Measurements from ENCODE around the gene ITPR1.

DNA sequence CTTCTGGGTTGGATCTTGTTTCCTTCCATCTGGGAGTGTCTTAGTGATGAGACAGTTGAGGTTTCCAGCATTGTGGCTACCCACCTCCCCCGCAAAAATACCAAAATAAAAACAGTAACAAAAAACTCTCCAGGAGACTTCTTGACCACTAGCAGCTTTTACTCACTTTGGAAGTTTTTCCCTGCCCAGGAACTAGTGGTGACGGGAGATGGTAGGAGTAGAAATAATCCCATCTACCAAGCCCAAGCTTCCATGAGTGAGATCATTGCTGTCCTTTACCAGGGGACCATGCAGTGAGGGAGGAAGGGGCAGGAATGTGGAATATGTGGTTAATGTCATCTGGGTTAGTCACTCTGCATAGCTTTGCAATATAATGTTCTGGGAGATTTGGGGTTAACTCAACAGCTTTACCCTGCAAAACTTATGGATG, 187.7 kb downstream of the ITPR1 start:
- TF ChIP-seq, protein P1, sequence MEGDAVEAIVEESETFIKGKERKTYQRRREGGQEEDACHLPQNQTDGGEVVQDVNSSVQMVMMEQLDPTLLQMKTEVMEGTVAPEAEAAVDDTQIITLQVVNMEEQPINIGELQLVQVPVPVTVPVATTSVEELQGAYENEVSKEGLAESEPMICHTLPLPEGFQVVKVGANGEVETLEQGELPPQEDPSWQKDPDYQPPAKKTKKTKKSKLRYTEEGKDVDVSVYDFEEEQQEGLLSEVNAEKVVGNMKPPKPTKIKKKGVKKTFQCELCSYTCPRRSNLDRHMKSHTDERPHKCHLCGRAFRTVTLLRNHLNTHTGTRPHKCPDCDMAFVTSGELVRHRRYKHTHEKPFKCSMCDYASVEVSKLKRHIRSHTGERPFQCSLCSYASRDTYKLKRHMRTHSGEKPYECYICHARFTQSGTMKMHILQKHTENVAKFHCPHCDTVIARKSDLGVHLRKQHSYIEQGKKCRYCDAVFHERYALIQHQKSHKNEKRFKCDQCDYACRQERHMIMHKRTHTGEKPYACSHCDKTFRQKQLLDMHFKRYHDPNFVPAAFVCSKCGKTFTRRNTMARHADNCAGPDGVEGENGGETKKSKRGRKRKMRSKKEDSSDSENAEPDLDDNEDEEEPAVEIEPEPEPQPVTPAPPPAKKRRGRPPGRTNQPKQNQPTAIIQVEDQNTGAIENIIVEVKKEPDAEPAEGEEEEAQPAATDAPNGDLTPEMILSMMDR (conservative IDR thresholded peaks at IDR 0.05; ENCODE audit: low read depth in 2 of 2): no peak
- TF ChIP-seq EZH2phosphoT487 (IDR thresholded peaks at IDR 0.05; ENCODE audit: unreplicated experiment) (no peak), STAT1 (IDR thresholded peaks at IDR 0.05; ENCODE audit: unreplicated experiment) (no peak), NANOG (IDR thresholded peaks at IDR 0.05; ENCODE audit: borderline replicate concordance) (no peak), CREB1 (CRISPR knock-in tag; IDR thresholded peaks at IDR 0.05; ENCODE audit: low read depth) (no peak), POLR2AphosphoS5 (IDR thresholded peaks at IDR 0.05; ENCODE audit: low read depth) (no peak), EZH2 (IDR thresholded peaks at IDR 0.05; ENCODE audit: low read depth, unreplicated experiment) (no peak), JUNB (IDR thresholded peaks at IDR 0.05; ENCODE audit: unreplicated experiment) (no peak), ZNF331 (CRISPR knock-in tag; IDR thresholded peaks at IDR 0.05; ENCODE audit: low read depth) (no peak), ZNF114 (CRISPR knock-in tag; IDR thresholded peaks at IDR 0.05) (no peak)
- TF ChIP-seq, protein P2, sequence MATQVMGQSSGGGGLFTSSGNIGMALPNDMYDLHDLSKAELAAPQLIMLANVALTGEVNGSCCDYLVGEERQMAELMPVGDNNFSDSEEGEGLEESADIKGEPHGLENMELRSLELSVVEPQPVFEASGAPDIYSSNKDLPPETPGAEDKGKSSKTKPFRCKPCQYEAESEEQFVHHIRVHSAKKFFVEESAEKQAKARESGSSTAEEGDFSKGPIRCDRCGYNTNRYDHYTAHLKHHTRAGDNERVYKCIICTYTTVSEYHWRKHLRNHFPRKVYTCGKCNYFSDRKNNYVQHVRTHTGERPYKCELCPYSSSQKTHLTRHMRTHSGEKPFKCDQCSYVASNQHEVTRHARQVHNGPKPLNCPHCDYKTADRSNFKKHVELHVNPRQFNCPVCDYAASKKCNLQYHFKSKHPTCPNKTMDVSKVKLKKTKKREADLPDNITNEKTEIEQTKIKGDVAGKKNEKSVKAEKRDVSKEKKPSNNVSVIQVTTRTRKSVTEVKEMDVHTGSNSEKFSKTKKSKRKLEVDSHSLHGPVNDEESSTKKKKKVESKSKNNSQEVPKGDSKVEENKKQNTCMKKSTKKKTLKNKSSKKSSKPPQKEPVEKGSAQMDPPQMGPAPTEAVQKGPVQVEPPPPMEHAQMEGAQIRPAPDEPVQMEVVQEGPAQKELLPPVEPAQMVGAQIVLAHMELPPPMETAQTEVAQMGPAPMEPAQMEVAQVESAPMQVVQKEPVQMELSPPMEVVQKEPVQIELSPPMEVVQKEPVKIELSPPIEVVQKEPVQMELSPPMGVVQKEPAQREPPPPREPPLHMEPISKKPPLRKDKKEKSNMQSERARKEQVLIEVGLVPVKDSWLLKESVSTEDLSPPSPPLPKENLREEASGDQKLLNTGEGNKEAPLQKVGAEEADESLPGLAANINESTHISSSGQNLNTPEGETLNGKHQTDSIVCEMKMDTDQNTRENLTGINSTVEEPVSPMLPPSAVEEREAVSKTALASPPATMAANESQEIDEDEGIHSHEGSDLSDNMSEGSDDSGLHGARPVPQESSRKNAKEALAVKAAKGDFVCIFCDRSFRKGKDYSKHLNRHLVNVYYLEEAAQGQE (IDR thresholded peaks at IDR 0.05; ENCODE audit: unreplicated experiment): no peak
- TF ChIP-seq, protein P3, sequence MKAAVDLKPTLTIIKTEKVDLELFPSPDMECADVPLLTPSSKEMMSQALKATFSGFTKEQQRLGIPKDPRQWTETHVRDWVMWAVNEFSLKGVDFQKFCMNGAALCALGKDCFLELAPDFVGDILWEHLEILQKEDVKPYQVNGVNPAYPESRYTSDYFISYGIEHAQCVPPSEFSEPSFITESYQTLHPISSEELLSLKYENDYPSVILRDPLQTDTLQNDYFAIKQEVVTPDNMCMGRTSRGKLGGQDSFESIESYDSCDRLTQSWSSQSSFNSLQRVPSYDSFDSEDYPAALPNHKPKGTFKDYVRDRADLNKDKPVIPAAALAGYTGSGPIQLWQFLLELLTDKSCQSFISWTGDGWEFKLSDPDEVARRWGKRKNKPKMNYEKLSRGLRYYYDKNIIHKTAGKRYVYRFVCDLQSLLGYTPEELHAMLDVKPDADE (IDR thresholded peaks at IDR 0.05): no peak

Measured in GM23338 (cell line).